CD4-positive, alpha-beta T cell treated with Interleukin-4 for 1 hour (primary cell): ENCODE results near the gene NFX1.
A peak's percentile ranks its signal among the peaks of the same experiment; 100 is the strongest.
"Not testable (repeated sequence)": the region's sequence is repeated elsewhere in the genome, so short reads cannot be mapped to it uniquely, and the experiment has no call there.

ENCODE experiments used
- DNase-seq, 2 donors: peaks; one replicate each; pipeline ENCODE4 v3.0.0-alpha.2; 2020 to 2022

NFX1 gene

GRCh38 chr9:33393581-33393980 is 103.3 kb downstream of the NFX1 start:
- no peak for DNase-seq

GRCh38 chr9:33393986-33394385 is 103.7 kb downstream of the NFX1 start:
- not testable (repeated sequence) for DNase-seq

- not testable (repeated sequence) for DNase-seq
Measured at GRCh38 chr9:33395159-33395879, 105.0 kb downstream of the NFX1 start.

GRCh38 chr9:33397801-33398200 is 107.5 kb downstream of the NFX1 start:
- DNase-seq = not testable (repeated sequence)

- DNase-seq = not testable (repeated sequence)
Measured at GRCh38 chr9:33399047-33399446, 108.7 kb downstream of the NFX1 start.

GRCh38 chr9:33401809-33402208 is 111.5 kb downstream of the NFX1 start:
- not testable (repeated sequence) for DNase-seq

GRCh38 chr9:33402371-33402770 is 112.1 kb downstream of the NFX1 start, which contains the start of gene AQP7:
Gene AQP7, minus strand, starts transcription at chr9:33402568. Its CDS starts 1,306 bp downstream, at chr9:33401262.
- not testable (repeated sequence) for DNase-seq

GRCh38 chr9:33403941-33404787 is 113.8 kb downstream of the NFX1 start:
- no peak for DNase-seq

GRCh38 chr9:33404788-33405362 is 114.6 kb downstream of the NFX1 start:
- no peak for DNase-seq

GRCh38 chr9:33407061-33407460 is 116.7 kb downstream of the NFX1 start:
- DNase-seq = no peak

- no peak for DNase-seq
Measured at GRCh38 chr9:33408087-33408486, 117.8 kb downstream of the NFX1 start.

GRCh38 chr9:33414268-33414667 is 124.0 kb downstream of the NFX1 start:
- DNase-seq = peak in 1 of 2 donors; percentile 4

GRCh38 chr9:33414889-33415500 is 124.7 kb downstream of the NFX1 start:
- no peak for DNase-seq

GRCh38 chr9:33415501-33416038 is 125.3 kb downstream of the NFX1 start:
- DNase-seq = peak; percentile 89 to 92

- DNase-seq = peak; percentile 19 to 38
Measured at GRCh38 chr9:33416996-33417395, 126.7 kb downstream of the NFX1 start.

GRCh38 chr9:33418090-33418489 is 127.8 kb downstream of the NFX1 start:
- DNase-seq = no peak

- DNase-seq = no peak
Measured at GRCh38 chr9:33419708-33420303, 129.5 kb downstream of the NFX1 start.
